Activated CD8-positive, alpha-beta memory T cell treated with anti-CD3 and anti-CD28 coated beads for 48 hours (primary cell): ENCODE results near the gene SPOCD1.
"Not testable (repeated sequence)": the region's sequence is repeated elsewhere in the genome, so short reads cannot be mapped to it uniquely, and the experiment has no call there.

ENCODE experiments used
- DNase-seq, 3 experiments: peaks; one replicate each; pipeline ENCODE4 v3.0.0-alpha.2; 2020; ENCODE audit warnings: low read depth in 2 of 3, low spot score in 2 of 3

The SPOCD1 gene

DNA sequence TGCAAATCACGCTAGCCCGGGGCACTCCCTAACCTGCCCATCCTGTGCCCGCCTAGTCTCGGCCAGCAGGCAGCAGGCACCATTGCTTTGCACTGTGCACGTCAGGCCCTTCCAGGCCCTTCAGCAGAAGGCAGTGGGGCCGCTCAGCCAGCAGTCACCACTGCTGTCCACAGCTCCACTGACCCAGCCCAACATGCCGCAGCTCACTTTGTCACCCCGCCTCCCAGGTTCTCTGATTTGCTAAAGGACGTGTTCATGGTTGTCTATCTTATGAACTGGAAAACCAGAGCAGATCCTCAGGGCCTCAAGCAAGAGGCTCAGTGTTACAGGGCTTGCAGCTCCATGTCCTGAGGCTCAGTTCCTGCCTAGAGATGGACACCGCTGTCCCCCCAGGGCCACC lies 14.2 kb upstream of the SPOCD1 start:
- DNase-seq: no peak

DNA sequence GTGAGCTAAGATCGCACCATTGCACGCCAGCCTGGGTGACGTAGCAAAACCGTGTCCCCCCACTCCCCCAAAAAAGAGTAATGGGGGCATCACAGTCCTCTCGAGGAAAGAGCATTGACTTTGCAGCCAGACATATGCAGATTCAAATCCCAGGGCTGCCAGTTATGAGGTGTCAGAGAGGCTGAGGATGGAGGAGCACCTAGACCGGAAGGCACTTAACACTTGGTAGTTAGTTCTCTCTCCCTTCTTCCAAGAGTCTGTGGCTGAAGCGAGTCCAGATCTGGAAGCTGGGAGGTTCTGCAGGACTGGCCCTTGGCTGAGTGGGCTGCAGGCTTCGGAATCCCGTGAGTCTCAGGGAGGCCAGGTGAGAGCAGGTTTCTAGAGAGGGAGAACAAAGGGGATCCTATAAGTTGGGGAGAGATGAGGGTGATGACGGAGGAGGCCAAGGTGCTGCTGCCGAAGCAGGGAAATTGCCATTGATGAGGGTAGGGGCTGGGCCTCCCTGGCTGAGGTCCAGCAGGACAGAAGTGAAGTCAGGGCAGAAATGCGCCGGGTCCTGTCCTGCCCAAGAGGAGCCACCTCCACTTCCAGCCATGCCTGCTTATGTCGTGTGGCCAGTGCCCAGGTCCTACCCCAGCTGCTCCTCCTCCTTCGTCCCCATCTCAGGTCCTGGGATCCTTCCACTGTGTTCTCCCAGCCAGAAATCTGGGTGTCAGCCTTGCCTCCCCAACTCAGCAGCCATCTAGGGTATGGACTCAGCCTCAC lies 13.3 kb upstream of the SPOCD1 start:
- no peak for DNase-seq

DNA sequence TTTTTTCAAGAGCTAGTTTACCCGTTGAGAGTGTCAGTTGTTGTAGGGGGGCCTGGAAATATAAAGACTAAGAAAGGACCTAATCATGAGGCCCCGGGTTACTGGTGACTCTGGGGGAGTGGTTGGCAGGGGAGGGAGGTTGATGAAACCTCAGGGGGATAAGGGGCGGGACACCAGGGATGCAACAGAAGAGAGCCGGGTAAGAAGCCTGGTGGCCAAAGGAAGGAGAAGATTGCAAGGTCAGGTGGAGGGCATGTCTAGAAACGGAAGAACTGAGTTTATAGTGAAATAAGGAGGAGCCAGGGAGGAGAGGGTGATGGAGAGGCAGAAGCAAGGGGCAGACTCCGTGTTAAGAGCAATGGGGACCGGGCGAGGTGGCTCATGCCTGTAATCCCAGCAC lies 12.5 kb upstream of the SPOCD1 start:
- no peak for DNase-seq

DNA sequence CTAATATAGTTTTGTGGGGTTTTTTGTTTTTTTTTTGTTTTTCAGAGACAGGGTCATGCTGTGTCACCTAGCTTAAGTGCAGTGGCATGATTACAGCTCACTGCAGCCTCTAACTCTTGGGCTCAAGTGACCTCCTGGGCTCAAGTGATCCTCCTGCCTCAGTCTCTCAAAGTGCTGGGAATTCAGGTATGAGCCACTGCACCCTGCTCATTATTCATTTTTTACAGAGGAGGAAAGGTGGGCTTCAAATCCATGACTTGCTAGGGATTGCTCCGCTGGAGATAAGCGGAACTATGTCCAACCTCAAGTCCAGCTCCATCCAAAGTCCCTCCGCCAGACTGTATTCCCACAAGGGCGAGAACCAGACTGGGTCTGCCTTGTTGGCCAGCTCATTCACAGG lies 8.0 kb upstream of the SPOCD1 start:
- no peak for DNase-seq

DNA sequence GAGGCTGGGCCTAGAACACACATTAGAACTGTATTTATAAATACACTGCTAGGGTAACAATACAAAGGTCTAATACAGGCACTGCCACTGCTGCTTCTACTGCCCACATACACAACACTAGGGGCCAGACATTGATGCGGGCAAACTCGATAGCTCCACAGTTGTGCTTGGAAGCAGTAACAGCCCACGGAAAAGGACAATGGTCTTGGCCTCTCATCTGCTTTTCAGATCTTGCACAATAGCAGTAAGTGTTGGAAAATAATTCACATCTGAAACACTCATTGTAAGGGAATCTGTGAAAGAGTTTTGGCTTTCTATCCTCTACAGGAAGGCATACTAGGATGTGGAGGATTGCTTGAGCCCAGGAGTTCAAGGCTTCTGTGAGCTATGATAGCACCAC lies 6.9 kb upstream of the SPOCD1 start:
- no peak for DNase-seq

DNA sequence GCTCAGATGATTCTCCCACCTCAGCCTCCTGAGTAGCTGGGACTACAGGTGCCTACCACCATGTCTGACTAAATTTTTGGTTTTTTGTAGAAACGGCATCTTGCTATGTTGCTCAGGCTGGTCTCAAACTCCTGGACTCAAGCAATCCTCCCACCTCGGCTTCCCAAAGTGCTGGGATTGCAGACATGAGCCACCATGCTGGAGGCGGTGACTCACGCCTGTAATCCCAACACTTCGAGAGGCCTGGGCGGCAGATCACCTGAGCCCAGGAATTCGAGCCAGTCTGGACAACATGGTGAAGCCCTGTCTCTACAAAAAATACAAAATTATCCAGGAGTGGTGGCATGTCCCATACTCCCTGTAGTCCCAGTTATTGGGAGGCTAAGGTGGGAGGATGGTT lies 4.4 kb upstream of the SPOCD1 start:
- DNase-seq: not testable (repeated sequence)

DNA sequence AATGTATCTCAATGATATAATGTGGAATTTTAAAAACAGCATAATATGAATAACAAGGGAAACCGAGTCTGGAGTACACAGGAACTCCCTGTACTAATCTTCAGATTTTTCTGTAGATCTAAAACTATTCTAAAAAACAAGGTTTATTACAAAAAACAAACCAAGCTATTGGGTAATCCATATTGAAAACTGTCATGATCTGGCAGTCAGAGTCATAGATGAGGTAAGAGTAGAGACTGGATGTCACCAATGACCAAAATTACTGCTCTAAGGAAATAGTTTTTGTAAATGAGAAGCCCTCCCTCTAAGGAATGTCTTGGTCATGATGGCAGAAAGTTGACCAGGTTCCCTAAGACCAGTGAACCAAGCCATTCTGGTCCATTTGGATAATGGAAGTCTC lies 2.4 kb upstream of the SPOCD1 start:
- DNase-seq: no peak

DNA sequence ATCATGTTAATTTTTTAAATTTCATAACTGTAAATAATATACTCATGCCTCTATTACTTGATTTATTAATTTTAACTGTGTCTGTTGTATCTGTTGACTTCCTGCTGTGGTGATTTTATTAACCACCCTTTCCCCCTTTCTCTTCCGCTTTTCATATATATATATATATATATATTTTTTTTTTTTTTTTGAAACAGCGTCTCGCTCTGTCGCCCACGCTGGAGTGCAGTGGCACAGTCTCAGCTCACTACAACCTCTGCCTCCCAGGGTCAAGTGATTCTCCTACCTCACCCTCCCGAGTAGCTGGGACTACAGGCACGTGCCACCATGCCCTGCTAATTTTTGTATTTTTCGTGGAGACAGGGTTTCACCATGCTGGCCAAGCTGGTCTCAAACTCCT lies 1.1 kb upstream of the SPOCD1 start:
- not testable (repeated sequence) for DNase-seq

DNA sequence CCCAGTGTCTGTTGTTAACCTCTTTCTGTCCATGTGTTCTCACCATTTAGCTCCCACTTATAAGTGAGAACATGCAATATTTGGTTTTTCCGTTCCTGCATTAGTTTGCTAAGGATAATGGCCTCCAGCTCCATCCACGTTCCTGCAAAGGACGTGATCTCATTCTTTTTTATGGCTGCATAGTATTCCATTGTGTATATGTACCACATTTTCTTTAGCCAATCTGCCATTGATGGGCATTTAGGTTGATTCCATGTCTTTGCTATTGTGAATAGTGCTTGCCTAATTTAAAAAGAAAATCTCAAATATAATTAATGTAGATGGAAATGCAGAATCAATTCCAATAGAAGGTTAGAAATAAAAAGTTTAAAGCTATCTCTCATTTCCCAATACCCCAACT lies 679 bp upstream of the SPOCD1 start:
- DNase-seq: not testable (repeated sequence)

DNA sequence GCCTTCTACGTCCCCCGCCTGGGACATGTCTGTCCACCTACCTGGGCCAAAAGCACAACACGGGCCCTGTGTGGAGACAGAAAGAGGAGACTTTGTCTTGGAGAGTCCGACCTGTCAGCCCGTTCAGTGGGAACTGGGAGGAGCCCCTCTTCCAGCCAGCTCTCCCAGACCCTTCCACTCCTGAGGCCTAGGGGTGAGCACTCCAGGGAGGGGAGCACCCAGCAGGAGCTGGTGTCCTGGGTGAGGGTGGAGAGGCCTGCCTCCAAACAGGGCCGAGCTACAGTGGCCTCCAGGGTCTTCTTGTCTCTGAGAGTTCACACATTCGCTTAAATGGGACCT lies 546 bp downstream of the SPOCD1 start:
- DNase-seq: no peak

DNA sequence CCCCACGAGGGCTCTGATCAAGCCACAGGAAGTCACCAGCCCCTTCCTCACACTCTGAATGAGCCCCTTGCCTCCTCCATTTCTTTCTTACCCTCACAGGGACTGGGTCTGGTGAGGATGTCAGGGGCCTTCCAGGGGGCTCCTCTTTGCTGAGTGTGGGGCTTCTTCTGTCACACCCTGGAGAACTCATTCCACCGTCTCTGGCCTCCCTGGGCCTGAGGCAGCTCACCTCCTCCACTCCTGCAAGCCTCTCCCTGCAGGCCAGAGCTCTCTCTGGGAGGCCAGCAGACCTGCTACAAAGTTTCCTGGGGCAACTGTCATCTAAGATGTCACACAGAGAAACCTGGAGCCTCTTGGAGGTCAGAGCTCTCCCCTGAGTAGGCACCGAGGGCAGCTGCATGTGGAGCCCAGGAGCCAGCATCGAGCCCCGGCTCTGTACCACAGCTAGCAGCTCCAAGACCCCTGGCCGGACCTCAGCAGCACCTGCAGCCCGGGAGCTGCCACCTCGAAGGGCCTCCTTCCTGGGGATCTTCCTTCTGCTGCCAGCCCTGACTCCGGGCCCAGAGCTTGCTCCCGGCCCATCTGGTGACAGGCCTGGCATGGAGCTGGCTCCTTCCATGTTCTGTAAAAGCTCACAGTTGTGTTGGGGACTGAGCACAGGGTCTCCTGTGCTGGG lies 1.1 kb downstream of the SPOCD1 start:
- DNase-seq: no peak

DNA sequence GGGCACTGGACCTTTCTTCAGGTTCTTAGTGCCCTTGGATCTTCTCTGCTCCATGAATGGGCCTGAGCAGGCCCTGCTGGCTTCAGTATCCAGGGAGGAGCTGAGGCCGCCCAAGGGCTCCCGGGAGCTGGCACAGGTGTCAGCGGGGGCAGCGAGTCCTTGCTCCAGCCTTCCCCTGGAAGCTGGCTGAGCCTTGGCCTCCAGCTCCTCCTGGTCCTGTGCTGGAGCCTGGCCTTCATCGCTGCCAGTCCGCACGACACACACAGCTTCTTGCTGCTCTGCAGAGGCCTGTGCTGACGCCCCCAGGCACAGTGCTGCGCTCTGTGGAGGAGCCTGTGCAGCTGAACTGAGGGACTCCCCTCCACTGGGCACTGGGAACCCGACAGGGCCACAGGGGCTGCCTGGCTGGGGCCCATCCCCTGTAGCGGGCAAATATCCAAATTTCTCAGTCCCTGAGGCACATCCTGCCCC lies 1.7 kb downstream of the SPOCD1 start:
- DNase-seq: no peak

DNA sequence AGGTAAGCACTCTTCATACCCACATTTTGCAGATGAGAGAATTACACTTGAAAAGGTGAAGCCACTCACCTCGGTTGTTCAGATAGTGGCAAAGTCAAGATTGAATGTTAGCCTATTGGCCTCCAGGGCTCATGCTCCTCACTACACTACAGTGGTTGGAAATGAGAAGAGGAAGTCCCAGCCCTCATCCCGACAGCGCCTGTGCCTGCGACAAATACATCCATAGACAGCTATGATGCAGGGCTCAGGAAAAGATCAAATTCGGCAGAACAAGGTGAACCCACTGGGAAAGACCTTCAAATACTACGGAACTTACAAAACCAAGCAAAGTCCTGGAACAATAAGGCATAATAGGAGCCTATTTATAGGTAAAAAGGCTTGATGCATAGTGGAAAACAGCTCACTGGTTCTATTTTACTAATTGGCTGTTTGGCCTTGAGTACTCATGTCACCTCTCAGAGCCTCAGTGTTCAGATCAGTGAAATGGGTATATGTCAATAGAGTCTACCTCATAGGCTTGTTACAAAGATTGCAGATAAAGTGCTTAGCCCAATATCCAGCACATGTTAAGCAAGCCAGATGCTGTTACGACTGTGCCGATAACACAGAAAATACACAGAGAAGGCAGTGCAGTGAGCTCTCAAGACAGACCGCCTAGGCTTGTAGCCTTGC lies 3.5 kb downstream of the SPOCD1 start:
- DNase-seq: no peak

DNA sequence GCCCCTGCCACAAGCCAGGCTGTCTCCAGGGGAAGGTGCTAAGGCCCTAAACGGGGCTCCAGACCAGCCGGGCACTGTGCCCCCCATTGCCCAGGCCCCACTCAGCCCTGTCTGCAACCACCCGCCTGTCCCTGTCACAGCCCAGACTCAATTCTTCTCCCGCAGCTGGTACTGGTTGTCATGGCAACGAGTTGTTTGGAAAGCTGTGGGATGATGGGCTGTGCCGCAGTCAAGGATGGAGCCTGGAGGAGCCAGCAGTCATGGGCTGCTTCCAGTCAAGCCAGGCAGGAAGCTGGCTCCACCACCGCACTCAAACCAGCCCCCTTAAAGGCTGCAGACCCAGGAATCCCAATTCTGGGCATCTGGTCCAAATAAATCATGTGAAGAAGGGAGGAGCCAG lies 4.2 kb downstream of the SPOCD1 start:
- DNase-seq: no peak

DNA sequence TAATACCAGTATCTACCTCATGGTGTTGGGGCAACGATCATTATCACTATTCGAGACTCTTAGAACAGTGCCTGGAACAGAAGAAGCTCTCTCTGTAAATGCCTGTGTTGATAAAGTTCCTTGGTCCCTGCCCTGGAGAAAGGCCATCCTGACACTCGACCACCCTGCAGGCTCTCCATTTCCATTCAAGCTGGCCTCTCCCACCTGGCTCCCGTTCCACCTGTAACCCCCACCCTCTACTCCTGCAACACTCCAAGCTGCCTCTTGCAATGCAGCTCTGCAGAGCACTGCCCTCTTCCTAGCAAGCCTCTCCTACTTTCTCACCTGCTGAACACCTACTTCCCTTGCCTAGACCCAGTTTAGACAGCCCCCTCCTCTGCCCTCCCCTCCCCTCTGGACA lies 6.1 kb downstream of the SPOCD1 start:
- no peak for DNase-seq

DNA sequence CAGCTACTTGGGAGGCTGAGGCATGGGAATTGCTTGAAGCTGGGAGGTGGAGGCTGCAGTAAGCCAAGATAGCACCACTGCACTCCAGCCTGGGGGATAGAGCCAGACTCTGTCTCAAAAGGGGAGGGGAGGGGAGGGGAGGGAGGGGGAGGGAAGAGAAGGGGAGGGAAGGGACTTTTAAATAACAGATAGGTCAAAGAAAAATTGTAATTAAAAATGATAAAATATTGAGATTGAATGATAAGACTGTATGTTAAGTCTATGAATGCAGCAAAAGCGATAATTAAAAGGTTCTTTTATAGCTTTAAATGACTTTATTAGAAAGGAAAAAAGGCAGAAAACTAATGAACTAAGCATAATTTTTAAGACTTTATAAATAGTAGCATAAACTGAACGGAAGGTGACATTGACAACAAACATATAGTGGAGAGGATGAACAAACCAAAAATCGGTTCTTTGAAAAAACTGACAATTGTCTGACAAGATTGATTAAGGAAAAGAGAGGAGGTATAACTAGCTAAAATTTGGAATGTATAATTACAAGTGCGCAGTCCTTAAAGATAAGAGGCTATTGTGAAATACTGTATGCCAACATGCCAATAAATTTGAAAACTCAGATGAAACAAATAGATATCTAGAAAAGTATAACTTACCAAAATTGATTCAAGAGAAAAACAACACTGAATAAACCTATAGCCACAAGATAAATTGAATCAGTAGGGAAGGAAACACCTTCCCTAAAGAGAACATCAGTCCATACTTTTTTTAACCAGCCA lies 8.4 kb downstream of the SPOCD1 start:
- no peak for DNase-seq

DNA sequence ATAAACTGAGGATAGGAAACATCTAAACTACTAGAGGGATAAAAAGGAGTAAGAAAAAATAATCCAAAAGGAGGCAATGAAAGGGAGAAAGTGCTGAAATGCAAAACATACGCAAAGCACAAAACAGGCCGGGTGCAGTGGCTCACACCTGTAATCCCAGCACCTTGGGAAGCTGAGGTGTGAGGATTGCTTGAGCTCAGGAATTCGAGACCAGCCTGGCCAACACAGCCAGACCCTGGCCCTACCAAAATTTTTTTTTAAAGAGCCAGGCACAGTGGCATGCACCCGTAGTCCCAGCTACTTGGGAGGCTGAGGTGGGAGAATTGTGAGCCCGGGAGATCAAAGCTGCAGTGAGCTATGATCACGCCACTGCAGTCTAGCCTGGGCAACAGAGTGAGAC lies 10.5 kb downstream of the SPOCD1 start:
- DNase-seq: no peak

DNA sequence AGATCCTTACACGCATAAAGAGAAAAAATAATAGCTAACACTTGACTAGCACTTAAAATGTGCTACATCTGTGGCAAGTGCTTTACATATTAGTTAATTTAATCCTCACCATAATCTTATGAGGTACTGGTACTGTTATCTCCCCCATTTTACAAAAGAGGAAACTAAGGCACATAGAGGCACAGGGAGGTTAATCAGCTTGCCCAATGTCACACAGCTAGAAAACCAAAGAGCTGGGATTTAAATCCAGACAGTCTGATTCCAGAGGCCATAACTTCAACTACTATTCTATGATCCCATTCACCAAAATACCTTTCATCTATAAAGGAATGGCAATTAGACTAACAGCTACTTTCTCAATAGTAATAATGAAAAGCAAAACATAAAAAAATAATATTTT lies 11.7 kb downstream of the SPOCD1 start:
- DNase-seq: no peak

DNA sequence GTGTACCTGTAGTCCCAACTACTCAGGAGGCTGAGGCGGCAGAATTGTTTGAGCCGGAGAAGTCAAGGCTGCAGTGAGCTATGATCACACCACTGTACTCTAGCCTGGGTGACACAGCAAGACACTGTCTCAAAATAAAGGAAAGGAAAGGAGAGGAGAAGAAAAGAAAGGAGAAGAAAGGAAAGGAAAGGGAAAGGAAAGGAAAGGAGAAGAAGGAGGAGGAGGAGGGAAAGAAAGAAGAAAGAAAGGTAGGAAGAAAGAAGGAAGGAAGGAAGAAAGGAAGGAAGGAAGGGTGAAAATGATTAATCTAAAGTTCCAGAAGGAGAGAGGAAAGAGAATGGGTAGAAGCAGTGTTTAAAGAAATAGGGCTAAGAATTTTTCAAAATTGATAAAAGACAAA lies 12.2 kb downstream of the SPOCD1 start:
- no peak for DNase-seq

DNA sequence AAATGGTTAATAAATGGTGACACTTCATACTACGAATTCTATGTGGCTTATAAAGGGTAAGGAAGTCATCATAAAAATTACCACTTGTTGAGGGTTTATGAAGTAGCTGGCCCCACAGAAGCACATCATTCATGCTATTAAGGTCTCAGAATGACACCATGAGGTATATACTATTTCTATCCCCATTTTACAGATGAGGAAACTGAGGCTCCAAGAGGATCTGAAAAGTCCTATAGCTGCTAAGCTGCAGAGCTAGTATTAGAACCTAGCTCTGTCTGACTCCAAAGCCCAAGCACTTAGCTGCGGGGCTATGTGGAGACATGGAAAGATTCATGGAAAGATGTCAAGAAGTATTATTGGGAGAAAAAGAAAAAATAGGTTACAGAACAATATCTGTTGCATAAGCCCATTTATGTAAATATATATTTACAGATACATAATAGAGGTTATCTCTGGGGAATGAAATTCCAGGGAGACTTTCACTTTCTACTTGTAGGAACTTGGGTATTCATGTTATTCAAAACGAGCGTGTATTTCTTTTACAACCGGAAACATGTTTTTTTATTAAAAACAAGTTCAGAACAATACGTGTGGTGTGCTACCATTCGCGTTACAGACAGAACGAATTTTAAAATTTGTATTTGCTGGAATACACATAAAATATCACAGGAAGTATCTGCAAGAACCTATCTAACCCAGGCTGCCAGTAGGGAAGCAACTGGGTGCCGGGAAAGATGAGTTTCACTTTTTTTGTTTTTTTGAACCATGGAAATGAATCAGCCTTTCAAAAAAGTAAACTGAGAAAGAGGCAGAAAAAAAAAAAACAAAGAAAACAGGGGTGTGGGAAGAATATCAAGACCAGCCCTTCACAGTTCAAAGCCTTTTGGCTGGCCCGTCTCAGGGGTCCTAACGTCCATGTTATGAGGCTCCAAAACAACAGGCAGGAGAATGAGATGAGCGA lies 13.4 kb downstream of the SPOCD1 start:
- no peak for DNase-seq

DNA sequence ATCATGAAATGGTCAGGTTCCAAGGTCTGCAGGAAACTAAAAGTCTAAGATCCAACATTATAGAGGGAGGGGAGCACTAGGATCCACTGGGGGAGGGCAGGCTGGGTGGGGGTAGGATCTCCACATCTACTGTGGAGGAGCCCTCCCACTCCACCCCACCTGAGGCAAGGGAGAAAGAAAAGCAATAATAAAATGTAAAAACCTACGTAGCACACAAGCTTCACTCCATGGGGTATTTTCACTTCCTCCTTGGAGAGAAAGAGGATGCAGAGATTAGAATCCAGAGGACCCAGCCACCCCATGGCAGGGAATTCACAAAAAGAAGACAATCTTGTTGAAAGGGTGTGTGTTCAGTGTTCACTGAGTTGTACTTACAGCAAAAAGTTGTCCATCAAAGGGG lies 14.4 kb downstream of the SPOCD1 start:
- no peak for DNase-seq
